OCI-LY1 (cell line): ENCODE results near the gene POLL.

ENCODE experiments used
- H2AFZ ChIP-seq: fragments of 200-600 bp; sonication (generic), shearing (Covaris generic); 2 replicates; pipeline ENCODE4 v1.6.0; 2014; ENCODE audit warnings: antibody characterized with exemption, mild to moderate bottlenecking, low read length
- H3F3A ChIP-seq: fragments of 200-600 bp; sonication (generic), shearing (Covaris generic); 2 replicates; pipeline ENCODE4 v1.6.0; 2014; ENCODE audit warnings: mild to moderate bottlenecking, antibody characterized with exemption, low read length, moderate library complexity; ENCODE audit not compliant: insufficient read depth
- H3K27ac ChIP-seq: fragments of 200-600 bp; sonication (generic); 2 replicates; pipeline ENCODE4 v1.5.1; 2014; ENCODE audit warnings: low read length, mixed run types, mild to moderate bottlenecking, low read depth; ENCODE audit not compliant: poor library complexity, severe bottlenecking
- H3K27me3 ChIP-seq: fragments of 200-600 bp; sonication (generic); 2 replicates; pipeline ENCODE4 v1.6.0; 2014; ENCODE audit warnings: antibody characterized with exemption, mild to moderate bottlenecking, low read length, moderate library complexity; ENCODE audit not compliant: insufficient read depth
- H3K36me3 ChIP-seq: fragments of 200-600 bp; sonication (generic); 2 replicates; pipeline ENCODE4 v1.6.1; 2014; ENCODE audit warnings: mild to moderate bottlenecking, antibody characterized with exemption, low read length, moderate library complexity, mixed read lengths; ENCODE audit not compliant: insufficient read depth
- H3K4me1 ChIP-seq: fragments of 200-600 bp; sonication (generic); 2 replicates; pipeline ENCODE4 v1.5.1; 2014; ENCODE audit warnings: mild to moderate bottlenecking, low read length, moderate library complexity; ENCODE audit not compliant: insufficient read depth, severe bottlenecking
- H3K4me2 ChIP-seq: fragments of 200-600 bp; sonication (generic), shearing (Covaris generic); 2 replicates; pipeline ENCODE4 v1.6.1; 2014; ENCODE audit warnings: low read length
- H3K4me3 ChIP-seq: fragments of 200-600 bp; sonication (generic); 2 replicates; pipeline ENCODE4 v1.5.1; 2014; ENCODE audit warnings: low read length, low read depth, mild to moderate bottlenecking, mixed read lengths; ENCODE audit not compliant: poor library complexity, severe bottlenecking
- H3K79me2 ChIP-seq: fragments of 200-600 bp; shearing (Covaris generic); 2 replicates; pipeline ENCODE4 v1.6.1; 2016; ENCODE audit warnings: mixed run types, low read length, mixed read lengths; ENCODE audit not compliant: insufficient read depth
- H3K9ac ChIP-seq: fragments of 200-600 bp; sonication (generic), shearing (Covaris generic); 2 replicates; pipeline ENCODE4 v1.6.1; 2014; ENCODE audit warnings: mild to moderate bottlenecking, low read length, mixed read lengths
- H3K9me2 ChIP-seq: fragments of 200-600 bp; sonication (generic), shearing (Covaris generic); 2 replicates; pipeline ENCODE4 v1.6.1; 2014; ENCODE audit warnings: low read depth, mild to moderate bottlenecking, low read length, mixed read lengths
- H3K9me3 ChIP-seq: fragments of 200-600 bp; shearing (Covaris generic); 2 replicates; pipeline ENCODE4 v1.6.1; 2014; ENCODE audit warnings: low read length, mixed read lengths
- H4K20me1 ChIP-seq: fragments of 200-600 bp; sonication (generic), shearing (Covaris generic); 2 replicates; pipeline ENCODE4 v1.6.0; 2016; ENCODE audit warnings: mild to moderate bottlenecking, low read length; ENCODE audit not compliant: insufficient read depth
- EZH2 ChIP-seq: fragments of 200-600 bp; sonication (generic), shearing (Covaris generic); IDR thresholded peaks from 2 replicates; pipeline ENCODE4 v1.8.0; 2017; ENCODE audit warnings: borderline replicate concordance, mixed run types, mild to moderate bottlenecking, antibody characterized with exemption, low read length, moderate library complexity, mixed read lengths
- TF ChIP-seq, protein P1 (sequence below): fragments of 200-600 bp; sonication (generic), shearing (Covaris generic); IDR thresholded peaks from 2 replicates; pipeline ENCODE4 v1.5.1; 2017; ENCODE audit warnings: mild to moderate bottlenecking, antibody characterized with exemption, low read length, moderate library complexity, mixed read lengths

Gene POLL

DNA sequence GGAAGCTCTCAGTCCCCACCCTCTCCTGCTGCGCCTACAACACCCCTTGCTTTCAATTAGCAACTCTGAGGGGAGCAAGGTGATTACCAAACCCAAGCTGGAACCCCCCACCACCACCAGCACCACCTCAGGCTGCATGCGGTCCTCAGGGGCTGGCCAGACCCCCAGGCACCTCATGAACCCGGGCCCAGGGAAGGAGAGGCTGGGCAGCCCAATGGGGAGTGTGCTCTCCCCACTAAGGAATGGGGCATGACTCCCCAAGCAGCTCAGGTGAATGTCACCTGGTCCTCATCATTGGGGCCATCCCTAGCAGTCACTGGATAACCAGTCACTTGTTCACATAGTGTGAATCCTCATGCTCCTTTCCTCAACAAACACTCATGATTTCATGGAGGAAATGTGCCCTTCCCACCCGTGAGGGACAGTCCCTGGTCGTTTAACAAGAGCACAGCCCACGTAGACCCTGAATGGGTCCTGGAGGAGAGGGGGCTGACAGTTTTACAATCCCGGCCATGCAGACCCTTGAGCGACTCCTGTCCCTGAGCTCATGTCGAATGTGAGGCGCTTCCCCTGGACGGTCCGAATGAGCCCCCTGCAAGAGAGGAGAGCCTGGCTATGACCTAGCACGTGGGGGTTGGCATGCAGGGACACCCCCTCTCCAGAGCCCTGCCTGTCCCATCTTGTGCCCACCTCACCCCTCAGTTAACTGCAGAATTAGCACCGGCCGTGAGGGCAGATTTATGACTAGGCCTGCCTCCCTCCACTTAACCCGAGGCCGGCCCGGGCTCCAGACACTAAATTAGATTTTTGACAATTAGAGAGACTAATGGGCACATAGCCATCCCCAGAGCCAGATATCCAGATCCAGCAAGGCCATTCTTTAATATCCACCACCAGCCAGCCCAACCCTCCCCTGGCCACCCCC is 29.1 kb downstream of the POLL start:
- Histone ChIP-seq H3K9me3 (no peaks in the 10 kb centered on the region), H3K79me2 (no peaks in the 10 kb centered on the region), H3F3A (no peaks in the 10 kb centered on the region), H3K9ac (no peak overlapping the region), H3K36me3 (no peaks in the 10 kb centered on the region), H3K9me2 (no peaks in the 10 kb centered on the region), H2AFZ (no peak overlapping the region), H3K4me3 (no peak overlapping the region), H4K20me1 (no peaks in the 10 kb centered on the region), H3K27me3 (no peaks in the 10 kb centered on the region), H3K27ac (no peak overlapping the region), H3K4me1 (no peaks in the 10 kb centered on the region), H3K4me2 (no peak overlapping the region)
- no peak for TF ChIP-seq EZH2

DNA sequence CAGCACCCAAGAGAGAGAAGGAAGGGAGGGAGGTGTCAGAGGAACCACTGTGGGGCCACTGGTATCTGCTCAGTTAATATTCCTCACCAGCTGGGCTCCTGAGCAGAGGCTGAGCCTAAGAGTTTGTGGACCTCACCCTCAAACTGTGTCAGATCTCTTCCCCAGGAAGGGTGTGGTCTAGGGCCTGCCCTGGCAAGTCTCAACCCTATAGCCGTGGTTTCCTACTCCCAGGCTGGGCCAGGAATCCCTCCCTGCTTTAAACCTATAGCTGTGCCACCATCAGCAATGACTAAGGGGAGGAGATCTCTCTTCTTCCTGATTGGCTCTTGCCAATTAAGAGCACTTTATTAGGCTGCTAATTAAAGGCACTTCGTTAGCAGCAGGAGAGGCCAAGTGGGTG is 29.9 kb downstream of the POLL start:
- H3F3A ChIP-seq: no peaks in the 10 kb centered on the region
- no peaks in the 10 kb centered on the region for H4K20me1 ChIP-seq
- H3K4me1 ChIP-seq: no peaks in the 10 kb centered on the region
- no peak overlapping the region for H3K4me3 ChIP-seq
- no peaks in the 10 kb centered on the region for H3K79me2 ChIP-seq
- H3K27me3 ChIP-seq: no peaks in the 10 kb centered on the region
- no peaks in the 10 kb centered on the region for H3K36me3 ChIP-seq
- H3K4me2 ChIP-seq: no peak overlapping the region
- H3K27ac ChIP-seq: no peak overlapping the region
- no peak overlapping the region for H2AFZ ChIP-seq
- no peaks in the 10 kb centered on the region for H3K9me3 ChIP-seq
- TF ChIP-seq, protein P1, sequence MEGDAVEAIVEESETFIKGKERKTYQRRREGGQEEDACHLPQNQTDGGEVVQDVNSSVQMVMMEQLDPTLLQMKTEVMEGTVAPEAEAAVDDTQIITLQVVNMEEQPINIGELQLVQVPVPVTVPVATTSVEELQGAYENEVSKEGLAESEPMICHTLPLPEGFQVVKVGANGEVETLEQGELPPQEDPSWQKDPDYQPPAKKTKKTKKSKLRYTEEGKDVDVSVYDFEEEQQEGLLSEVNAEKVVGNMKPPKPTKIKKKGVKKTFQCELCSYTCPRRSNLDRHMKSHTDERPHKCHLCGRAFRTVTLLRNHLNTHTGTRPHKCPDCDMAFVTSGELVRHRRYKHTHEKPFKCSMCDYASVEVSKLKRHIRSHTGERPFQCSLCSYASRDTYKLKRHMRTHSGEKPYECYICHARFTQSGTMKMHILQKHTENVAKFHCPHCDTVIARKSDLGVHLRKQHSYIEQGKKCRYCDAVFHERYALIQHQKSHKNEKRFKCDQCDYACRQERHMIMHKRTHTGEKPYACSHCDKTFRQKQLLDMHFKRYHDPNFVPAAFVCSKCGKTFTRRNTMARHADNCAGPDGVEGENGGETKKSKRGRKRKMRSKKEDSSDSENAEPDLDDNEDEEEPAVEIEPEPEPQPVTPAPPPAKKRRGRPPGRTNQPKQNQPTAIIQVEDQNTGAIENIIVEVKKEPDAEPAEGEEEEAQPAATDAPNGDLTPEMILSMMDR: no peak
- TF ChIP-seq EZH2: no peak
- H3K9me2 ChIP-seq: no peaks in the 10 kb centered on the region
- no peak overlapping the region for H3K9ac ChIP-seq

DNA sequence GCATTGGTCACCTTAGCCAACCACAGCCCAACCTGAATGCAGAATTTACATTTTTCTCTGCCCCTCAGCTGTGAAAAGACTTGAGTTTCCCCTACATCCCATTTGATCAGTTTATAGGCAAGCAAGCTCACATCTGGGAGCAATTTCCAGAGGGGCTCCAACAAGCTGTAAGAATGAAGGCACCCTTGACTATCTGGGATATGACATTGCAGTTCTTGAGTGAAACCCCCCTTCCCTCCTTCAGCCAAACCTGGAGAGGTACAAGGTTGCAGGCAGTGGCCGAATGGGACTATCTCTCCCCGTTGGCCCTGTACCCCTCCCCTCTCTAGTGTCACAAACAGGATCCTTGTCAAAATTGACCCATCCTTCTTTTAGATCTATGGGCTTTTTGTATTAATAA is 30.5 kb downstream of the POLL start:
- Histone ChIP-seq H3K27ac (no peak overlapping the region), H3K9ac (no peak overlapping the region), H3K4me2 (no peak overlapping the region), H3K4me1 (no peaks in the 10 kb centered on the region), H3K79me2 (no peaks in the 10 kb centered on the region), H3K9me2 (no peaks in the 10 kb centered on the region), H3K27me3 (no peaks in the 10 kb centered on the region), H3K4me3 (no peak overlapping the region), H3K9me3 (no peaks in the 10 kb centered on the region), H4K20me1 (no peaks in the 10 kb centered on the region), H2AFZ (no peak overlapping the region), H3F3A (no peaks in the 10 kb centered on the region), H3K36me3 (no peaks in the 10 kb centered on the region)
- no peak for TF ChIP-seq EZH2
- TF ChIP-seq, protein P1: no peak

DNA sequence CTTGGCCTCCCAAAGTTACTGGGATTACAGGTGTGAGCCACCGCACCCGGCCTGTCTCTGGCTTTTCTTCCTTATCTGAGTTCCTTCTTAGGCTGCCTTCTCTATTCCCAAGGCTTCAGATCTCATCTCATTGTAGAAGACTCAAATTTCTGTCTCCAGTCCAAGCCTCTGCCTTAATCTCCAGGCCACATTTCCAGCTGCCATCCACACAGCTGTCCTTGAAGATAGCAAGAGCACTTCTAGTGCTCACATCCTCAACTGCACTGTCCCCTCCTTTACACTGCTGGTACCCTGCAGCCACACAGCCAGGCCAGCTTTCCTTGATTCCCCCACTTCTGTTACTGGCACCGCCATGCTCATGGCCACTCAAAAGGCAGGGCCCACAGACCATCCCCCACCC is 35.6 kb downstream of the POLL start:
- no peaks in the 10 kb centered on the region for H3K9me3 ChIP-seq
- no peak overlapping the region for H3K9ac ChIP-seq
- no peak overlapping the region for H2AFZ ChIP-seq
- no peaks in the 10 kb centered on the region for H3K79me2 ChIP-seq
- H3K4me1 ChIP-seq: no peaks in the 10 kb centered on the region
- no peaks in the 10 kb centered on the region for H3K27me3 ChIP-seq
- H3K27ac ChIP-seq: no peak overlapping the region
- TF ChIP-seq, protein P1: no peak
- H3F3A ChIP-seq: no peaks in the 10 kb centered on the region
- no peak overlapping the region for H3K4me2 ChIP-seq
- H3K36me3 ChIP-seq: no peaks in the 10 kb centered on the region
- H3K4me3 ChIP-seq: no peak overlapping the region
- no peaks in the 10 kb centered on the region for H3K9me2 ChIP-seq
- no peaks in the 10 kb centered on the region for H4K20me1 ChIP-seq
